Inferior parietal cortex (tissue), 1 donor: ENCODE data around the gene ILDR1.
A peak's percentile ranks its signal among the peaks of the same experiment; 100 is the strongest.

Experiments used
- DNase-seq: peaks from one replicate; pipeline ENCODE4 v3.0.0-alpha.2; 2016; ENCODE audit errors: extremely low spot score

ILDR1 gene

GRCh38 chr3:121994551-121994950 is 27.5 kb downstream of the ILDR1 start:
- DNase-seq, result no peak

- DNase-seq, result no peak
Observed at GRCh38 chr3:121992601-121993560, 29.2 kb downstream of the ILDR1 start.

- no peak for DNase-seq
Observed at GRCh38 chr3:121989943-121990342, 32.1 kb downstream of the ILDR1 start.

GRCh38 chr3:121988146-121988545 is 33.9 kb downstream of the ILDR1 start:
- DNase-seq, result no peak

- no peak for DNase-seq
Observed at GRCh38 chr3:121985846-121986245, 36.2 kb downstream of the ILDR1 start.

GRCh38 chr3:121981473-121981872 is 40.6 kb downstream of the ILDR1 start:
- DNase-seq, result no peak

- DNase-seq, result no peak
Observed at GRCh38 chr3:121980450-121980796, 41.6 kb downstream of the ILDR1 start.

GRCh38 chr3:121979734-121980449 is 42.2 kb downstream of the ILDR1 start:
- no peak for DNase-seq

- DNase-seq, result no peak
Observed at GRCh38 chr3:121979246-121979645, 42.8 kb downstream of the ILDR1 start.

- no peak for DNase-seq
Observed at GRCh38 chr3:121976727-121977126, 45.3 kb downstream of the ILDR1 start.

GRCh38 chr3:121975702-121976302 is 46.2 kb downstream of the ILDR1 start:
- no peak for DNase-seq

- no peak for DNase-seq
Observed at GRCh38 chr3:121974601-121975111, 47.4 kb downstream of the ILDR1 start.

- no peak for DNase-seq
Observed at GRCh38 chr3:121970047-121970446, 52.0 kb downstream of the ILDR1 start.

GRCh38 chr3:121969631-121970030 is 52.4 kb downstream of the ILDR1 start:
- DNase-seq, result no peak

- no peak for DNase-seq
Observed at GRCh38 chr3:121963608-121964007, 58.4 kb downstream of the ILDR1 start.

- no peak for DNase-seq
Observed at GRCh38 chr3:121962443-121962842, 59.6 kb downstream of the ILDR1 start.

GRCh38 chr3:121961283-121961682 is 60.8 kb downstream of the ILDR1 start:
- no peak for DNase-seq

GRCh38 chr3:121958801-121959200 is 63.2 kb downstream of the ILDR1 start:
- DNase-seq, result no peak

GRCh38 chr3:121957674-121958415 is 64.2 kb downstream of the ILDR1 start:
- DNase-seq, result peak; percentile 15

- DNase-seq, result no peak
Observed at GRCh38 chr3:121956363-121956762, 65.7 kb downstream of the ILDR1 start.

- no peak for DNase-seq
Observed at GRCh38 chr3:121951291-121951919, 70.6 kb downstream of the ILDR1 start.
